Osteocyte (in vitro differentiated cells): Measurements from ENCODE around the gene PSMB11. TPM values are rescaled to one million over a fixed set of nuclear protein-coding genes. Genes with fewer than 3 reads are reported as not detected.
A peak's percentile ranks its signal among the peaks of the same experiment; 100 is the strongest.

Source experiments
- DNase-seq: peaks from one replicate; pipeline ENCODE4 v3.0.0; 2021; ENCODE audit warnings: mixed read lengths; ENCODE audit not compliant: unreplicated experiment; ENCODE audit errors: extremely low spot score
- H3K27ac Mint-ChIP-seq: one replicate; pipeline ENCODE4 v1.8.0; 2021; ENCODE audit warnings: mild to moderate bottlenecking, mixed read lengths; ENCODE audit not compliant: unreplicated experiment
- H3K27me3 Mint-ChIP-seq: one replicate; pipeline ENCODE4 v1.8.0; 2021; ENCODE audit warnings: mixed read lengths; ENCODE audit not compliant: unreplicated experiment
- H3K36me3 Mint-ChIP-seq: one replicate; pipeline ENCODE4 v1.8.0; 2021; ENCODE audit warnings: mixed read lengths; ENCODE audit not compliant: unreplicated experiment
- H3K4me1 Mint-ChIP-seq: one replicate; pipeline ENCODE4 v1.8.0; 2021; ENCODE audit warnings: mixed read lengths; ENCODE audit not compliant: unreplicated experiment
- H3K4me3 Mint-ChIP-seq: one replicate; pipeline ENCODE4 v1.8.0; 2021; ENCODE audit warnings: mild to moderate bottlenecking, moderate library complexity, mixed read lengths; ENCODE audit not compliant: unreplicated experiment
- H3K9me3 Mint-ChIP-seq: one replicate; pipeline ENCODE4 v1.8.0; 2021; ENCODE audit warnings: mixed read lengths; ENCODE audit not compliant: unreplicated experiment
- CTCF ChIP-seq: fragments of 200-600 bp; sonication (generic); IDR thresholded peaks from 2 replicates; pipeline ENCODE4 v1.5.0; 2021; ENCODE audit warnings: antibody characterized with exemption, mild to moderate bottlenecking, moderate library complexity
- total RNA-seq: library from RNA; stranded (reverse); gene quantifications from 2 replicates; pipeline ENCODE4 v1.2.1, GENCODE V29; 2021

PSMB11 gene
- total RNA-seq, 1 donor from 2014 or later, result not detected

GRCh38 chr14:23056956-23057756 lies 15.1 kb downstream of the PSMB11 start, which contains the start of gene CDH24:
CDH24 (minus strand) TSS chr14:23057520; CDS start chr14:23055733, 1,787 bp downstream.
- Mint-ChIP-seq H3K4me3 (peak within 1 kb of the TSS; percentile 81), H3K4me1 (peaks cover 27% of the 10 kb centered on the region), H3K27ac (peak within 1 kb of the TSS; percentile 77), H3K27me3 (no peaks in the 10 kb centered on the region), H3K9me3 (no peaks in the 10 kb centered on the region), H3K36me3 (peaks cover 11% of the 10 kb centered on the region)
- DNase-seq, result no peak
- TF ChIP-seq CTCF, result no peak

- no peaks in the 10 kb centered on the region for H3K27me3 Mint-ChIP-seq
- H3K4me3 Mint-ChIP-seq, result peak overlapping the region; percentile 81
- TF ChIP-seq CTCF, result peak; percentile 95
- peaks cover 36% of the 10 kb centered on the region for H3K4me1 Mint-ChIP-seq
- no peaks in the 10 kb centered on the region for H3K9me3 Mint-ChIP-seq
- peak; percentile 95 for DNase-seq
- peaks cover 19% of the 10 kb centered on the region for H3K36me3 Mint-ChIP-seq
- H3K27ac Mint-ChIP-seq, result peak overlapping the region; percentile 77
Observed at GRCh38 chr14:23057757-23058653, 16.0 kb downstream of the PSMB11 start.

GRCh38 chr14:23058654-23059504 lies 16.9 kb downstream of the PSMB11 start:
- no peaks in the 10 kb centered on the region for H3K27me3 Mint-ChIP-seq
- no peak for DNase-seq
- no peak overlapping the region for H3K27ac Mint-ChIP-seq
- no peak overlapping the region for H3K4me3 Mint-ChIP-seq
- H3K9me3 Mint-ChIP-seq, result no peaks in the 10 kb centered on the region
- no peak for TF ChIP-seq CTCF
- peaks cover 27% of the 10 kb centered on the region for H3K36me3 Mint-ChIP-seq
- H3K4me1 Mint-ChIP-seq, result peaks cover 42% of the 10 kb centered on the region

GRCh38 chr14:23060536-23061260 lies 18.7 kb downstream of the PSMB11 start:
- DNase-seq, result no peak
- no peaks in the 10 kb centered on the region for H3K9me3 Mint-ChIP-seq
- TF ChIP-seq CTCF, result no peak
- H3K36me3 Mint-ChIP-seq, result peaks cover 34% of the 10 kb centered on the region
- no peaks in the 10 kb centered on the region for H3K27me3 Mint-ChIP-seq
- no peak overlapping the region for H3K4me3 Mint-ChIP-seq
- no peak overlapping the region for H3K27ac Mint-ChIP-seq
- H3K4me1 Mint-ChIP-seq, result peaks cover 45% of the 10 kb centered on the region
